Stimulated activated CD4-positive, alpha-beta T cell treated with anti-CD3 and anti-CD28 coated beads, Interleukin-15, amount 100 ng/mL, for 24 hours (primary cell): ENCODE results near the gene KCNMA1.

Source experiments
- DNase-seq: peaks from one replicate; pipeline ENCODE4 v3.0.0-alpha.2; 2020

Gene KCNMA1

GRCh38 chr10:77164616-77165311 lies 472.8 kb downstream of the KCNMA1 start:
- DNase-seq = no peak

DNA sequence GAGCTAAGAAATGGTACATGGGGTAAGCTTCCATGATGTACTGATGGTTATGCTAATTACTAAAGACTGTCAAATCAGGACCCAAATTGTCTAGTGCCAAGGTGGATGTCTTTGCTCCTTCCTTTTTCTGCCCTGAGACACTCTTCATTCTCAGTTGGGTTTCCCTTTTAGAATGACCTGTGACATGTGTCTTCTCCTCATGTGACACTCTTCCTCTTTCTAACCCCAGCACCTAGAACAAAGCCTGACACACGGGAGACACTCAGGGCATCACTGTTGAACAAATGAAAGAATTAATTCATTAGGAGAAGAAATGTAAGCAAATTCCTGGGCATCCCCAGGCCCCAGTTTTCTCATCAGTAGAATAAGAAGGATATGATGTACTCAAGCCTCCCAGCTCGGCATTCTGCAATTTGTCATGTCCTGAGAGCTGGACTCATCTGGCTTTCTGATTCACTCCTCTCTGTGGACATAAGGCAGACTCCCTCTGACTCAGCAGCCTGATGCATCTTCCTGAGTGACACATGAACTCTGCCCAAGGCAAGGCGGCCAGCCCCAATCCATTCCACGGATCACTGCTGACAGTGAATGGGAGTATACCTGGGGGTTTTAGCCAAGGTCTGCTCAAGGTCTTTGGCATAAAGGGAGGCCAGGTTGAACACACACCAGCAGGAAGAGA lies 473.8 kb downstream of the KCNMA1 start:
- DNase-seq = no peak

DNA sequence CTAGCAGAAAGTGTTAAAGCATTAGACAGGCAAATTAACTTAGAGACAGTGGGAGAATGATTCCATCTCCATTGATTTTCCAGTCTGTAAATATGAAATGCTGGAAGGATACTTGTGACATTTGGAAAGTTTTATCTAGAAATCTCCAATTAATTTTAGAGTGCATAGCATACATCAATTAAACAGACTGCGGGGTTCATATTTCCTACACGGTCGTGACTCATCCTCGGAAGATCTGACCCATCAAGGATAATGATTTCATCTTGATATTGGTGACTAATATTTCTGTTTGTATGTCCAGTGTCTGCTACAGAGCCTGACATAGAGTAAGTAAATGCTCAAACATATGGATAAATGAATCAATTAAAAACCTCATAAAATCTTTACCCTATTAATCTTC lies 474.9 kb downstream of the KCNMA1 start:
- DNase-seq = no peak

- DNase-seq = no peak
Measured at GRCh38 chr10:77160679-77161078, 476.9 kb downstream of the KCNMA1 start.

GRCh38 chr10:77159538-77160110 lies 478.0 kb downstream of the KCNMA1 start:
- no peak for DNase-seq

DNA sequence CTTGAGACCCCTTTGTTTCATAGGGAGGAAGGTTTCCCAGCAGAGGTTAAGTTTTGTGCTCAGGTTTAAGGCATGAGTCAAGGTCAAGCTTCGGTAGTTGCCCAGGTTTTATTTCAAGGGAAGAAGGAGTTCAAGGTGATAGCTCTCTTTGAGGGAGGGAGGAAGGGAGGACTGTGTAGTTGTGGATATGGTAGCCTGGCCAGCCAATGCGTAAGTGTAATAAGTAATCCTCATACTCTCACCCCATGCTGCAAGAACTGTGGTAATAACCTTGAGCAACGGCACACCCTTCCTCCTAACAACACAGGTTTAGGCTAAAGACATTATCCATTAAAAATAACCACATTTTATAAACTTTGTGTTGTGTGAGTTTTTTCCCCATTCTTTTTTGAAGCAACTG lies 478.9 kb downstream of the KCNMA1 start:
- DNase-seq = no peak

GRCh38 chr10:77157248-77158019 lies 480.2 kb downstream of the KCNMA1 start:
- no peak for DNase-seq

DNA sequence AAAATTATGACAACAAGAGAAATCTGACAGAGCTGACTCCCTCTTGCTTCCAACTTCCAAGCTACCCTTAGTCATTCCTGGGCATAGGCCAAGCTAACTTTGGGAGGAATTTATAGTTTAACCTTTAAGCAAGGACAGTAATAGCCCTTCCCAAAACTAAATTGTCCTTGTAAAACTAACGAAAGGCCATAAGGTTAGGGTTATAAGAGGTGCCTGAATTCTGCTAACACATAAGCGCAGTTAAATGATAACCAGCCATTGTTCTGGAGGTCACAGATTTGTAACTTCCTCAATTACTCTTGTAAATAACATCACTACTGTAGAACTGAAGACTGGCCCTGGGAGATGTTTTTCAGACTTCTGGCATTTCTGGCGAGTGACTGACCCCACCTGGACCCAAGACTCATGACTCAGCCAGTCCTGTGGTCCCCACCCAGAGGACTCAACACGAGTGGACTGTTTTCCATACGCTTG lies 481.2 kb downstream of the KCNMA1 start:
- DNase-seq = no peak

DNA sequence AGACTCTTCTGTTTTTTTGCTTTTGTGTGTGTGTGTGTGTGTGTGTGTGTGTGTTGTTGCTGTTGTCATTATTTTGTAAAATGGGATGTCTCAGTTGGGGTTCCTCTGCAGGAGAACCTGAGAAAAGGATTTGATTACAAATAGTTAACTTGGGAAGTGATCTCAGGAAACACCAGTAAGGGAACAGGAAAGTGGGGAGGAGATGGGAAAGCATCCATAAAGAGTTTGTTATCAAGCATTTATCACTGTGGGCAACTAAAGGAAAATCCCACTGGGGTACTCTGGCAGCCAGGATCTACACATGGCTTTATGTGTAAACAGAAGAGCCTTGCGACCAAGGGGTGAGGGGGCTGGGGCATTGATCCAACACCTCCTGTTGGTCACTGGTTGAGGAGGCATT lies 485.4 kb downstream of the KCNMA1 start:
- no peak for DNase-seq

GRCh38 chr10:77151408-77151807 lies 486.2 kb downstream of the KCNMA1 start:
- DNase-seq = no peak

DNA sequence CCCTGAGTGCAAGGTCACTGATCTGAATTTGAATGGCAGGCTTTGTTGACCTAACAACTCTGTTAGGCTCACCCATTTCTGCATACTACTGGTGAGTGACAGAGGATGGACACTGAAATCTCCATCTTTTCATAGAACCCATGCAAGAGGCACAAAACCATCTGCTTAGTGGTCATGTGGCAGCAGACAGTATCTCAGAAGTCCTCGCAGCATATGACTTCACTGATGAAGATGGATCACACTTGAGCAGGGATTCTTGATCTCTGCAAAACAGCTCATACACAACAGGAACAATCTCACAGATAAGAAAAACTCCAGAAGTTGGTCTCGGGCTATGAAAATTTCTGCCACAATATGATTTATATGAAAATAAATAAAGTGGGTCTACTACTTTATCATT lies 487.9 kb downstream of the KCNMA1 start:
- no peak for DNase-seq

- no peak for DNase-seq
Measured at GRCh38 chr10:77149001-77149400, 488.6 kb downstream of the KCNMA1 start.

GRCh38 chr10:77147871-77148270 lies 489.7 kb downstream of the KCNMA1 start:
- no peak for DNase-seq

DNA sequence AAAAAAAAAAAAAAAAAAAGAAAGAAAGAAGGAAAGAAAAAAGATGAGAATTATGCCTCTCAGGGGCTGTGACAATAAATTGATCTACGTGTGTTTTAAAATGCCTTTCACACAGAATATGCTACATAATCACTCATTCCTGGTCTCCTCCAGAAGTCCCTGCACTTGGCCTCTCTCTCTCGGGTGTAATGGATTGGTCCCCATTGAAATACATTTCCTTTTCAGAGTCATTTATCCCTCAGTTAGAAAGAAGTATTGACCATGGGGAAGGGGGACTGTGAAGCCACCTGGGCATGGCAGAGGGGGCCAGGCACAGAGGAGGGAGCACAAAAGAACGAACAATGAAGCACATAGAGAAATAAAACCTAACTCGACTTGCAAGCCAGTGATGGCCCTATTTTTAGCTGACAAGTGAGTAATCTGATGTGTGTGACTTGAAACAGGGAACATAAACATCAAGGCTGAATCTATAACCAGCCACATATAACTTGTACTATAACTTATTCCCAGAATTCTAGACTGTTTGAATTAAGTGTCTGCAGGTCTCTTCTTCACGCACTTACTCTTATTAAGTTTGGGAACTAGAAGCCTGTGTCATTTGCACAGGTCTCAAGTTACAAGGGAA lies 490.8 kb downstream of the KCNMA1 start:
- no peak for DNase-seq

GRCh38 chr10:77144656-77145055 lies 493.0 kb downstream of the KCNMA1 start:
- no peak for DNase-seq

GRCh38 chr10:77139252-77140160 lies 498.1 kb downstream of the KCNMA1 start:
- DNase-seq = no peak

DNA sequence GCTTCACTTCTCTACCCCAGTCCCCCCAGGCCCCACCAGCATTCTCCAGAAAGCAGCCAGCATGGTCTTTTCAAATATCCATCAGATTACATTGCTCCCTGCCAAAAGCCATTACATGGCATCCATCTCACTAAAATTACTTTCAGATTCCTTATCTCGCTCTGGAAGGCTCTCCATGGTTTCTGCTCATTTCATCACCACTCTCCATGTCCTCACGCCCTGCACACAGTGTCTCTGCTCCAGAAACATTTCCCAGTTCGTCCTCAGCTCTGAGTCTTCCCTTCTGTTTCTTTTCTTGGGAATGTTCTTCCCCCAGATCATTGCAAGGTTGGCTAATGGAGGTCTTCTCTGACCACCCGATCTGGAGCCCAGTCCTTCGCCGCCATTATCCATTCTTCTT lies 499.1 kb downstream of the KCNMA1 start:
- DNase-seq = no peak

DNA sequence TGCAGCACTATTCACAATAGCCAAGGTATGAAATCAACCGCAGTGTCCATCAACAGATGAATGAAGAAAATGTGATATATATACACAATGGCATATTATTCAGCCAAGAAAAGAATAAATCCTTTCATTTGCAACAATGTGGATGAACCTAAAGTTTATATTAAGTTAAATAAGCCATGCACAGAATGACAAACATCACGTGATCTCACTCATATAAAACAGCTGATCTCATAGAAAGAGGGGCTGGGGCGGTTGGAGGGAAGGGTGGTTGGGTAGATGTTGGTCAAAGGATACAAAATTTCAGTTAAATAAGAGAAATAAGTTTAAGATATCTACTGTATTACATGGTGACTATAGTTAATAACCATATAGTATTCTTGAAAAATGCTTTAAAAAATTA lies 502.1 kb downstream of the KCNMA1 start:
- no peak for DNase-seq

- DNase-seq = no peak
Measured at GRCh38 chr10:77131214-77131613, 506.4 kb downstream of the KCNMA1 start.

- no peak for DNase-seq
Measured at GRCh38 chr10:77127243-77127642, 510.4 kb downstream of the KCNMA1 start.

GRCh38 chr10:77125231-77125630 lies 512.4 kb downstream of the KCNMA1 start:
- DNase-seq = no peak

- no peak for DNase-seq
Measured at GRCh38 chr10:77123330-77123729, 514.3 kb downstream of the KCNMA1 start.
